SU-DHL-6 (cell line): ENCODE measurements around the gene MFSD1.

Source experiments
- H2AFZ ChIP-seq: fragments of 200-600 bp; sonication (generic); 2 replicates; pipeline ENCODE4 v1.6.1; 2014; ENCODE audit warnings: low read depth, mild to moderate bottlenecking, moderate library complexity, mixed read lengths, antibody characterized with exemption, low read length; ENCODE audit not compliant: severe bottlenecking
- H3F3A ChIP-seq: fragments of 200-600 bp; shearing (Covaris generic); 2 replicates; pipeline ENCODE4 v1.6.0; 2016; ENCODE audit warnings: antibody characterized with exemption, mild to moderate bottlenecking; ENCODE audit not compliant: insufficient read depth
- H3K27ac ChIP-seq: fragments of 200-600 bp; sonication (generic); 2 replicates; pipeline ENCODE4 v1.5.1; 2016; ENCODE audit warnings: low read depth, mild to moderate bottlenecking, low read length, moderate library complexity, mixed read lengths
- H3K27me3 ChIP-seq: fragments of 200-600 bp; sonication (generic), shearing (Covaris generic); 2 replicates; pipeline ENCODE4 v1.6.0; 2014; ENCODE audit warnings: mild to moderate bottlenecking, low read length
- H3K36me3 ChIP-seq: fragments of 200-600 bp; sonication (generic); 2 replicates; pipeline ENCODE4 v1.6.1; 2014; ENCODE audit warnings: mild to moderate bottlenecking, low read length, mixed read lengths
- H3K4me2 ChIP-seq: fragments of 300-600, 200-600 bp; shearing (Covaris generic), sonication (generic); 2 replicates; pipeline ENCODE4 v1.6.0; 2014; ENCODE audit warnings: low read length, low read depth, mild to moderate bottlenecking; ENCODE audit not compliant: poor library complexity, severe bottlenecking
- H3K4me3 ChIP-seq: fragments of 200-600 bp; sonication (generic); 2 replicates; pipeline ENCODE4 v1.5.1; 2014; ENCODE audit warnings: antibody characterized with exemption, low read length, mild to moderate bottlenecking, mixed read lengths; ENCODE audit not compliant: insufficient read depth, poor library complexity, severe bottlenecking
- H3K79me2 ChIP-seq: fragments of 200-600 bp; sonication (generic); 2 replicates; pipeline ENCODE4 v1.6.1; 2014; ENCODE audit warnings: mild to moderate bottlenecking, low read length, moderate library complexity; ENCODE audit not compliant: insufficient read depth
- H3K9ac ChIP-seq: fragments of 200-600 bp; sonication (generic); 2 replicates; pipeline ENCODE4 v1.7.0; 2014; ENCODE audit warnings: mild to moderate bottlenecking, low read length
- H3K9me2 ChIP-seq: fragments of 200-600 bp; sonication (generic); replicated peaks from 2 replicates; pipeline ENCODE4 v1.6.1; 2014; ENCODE audit warnings: low read length; ENCODE audit not compliant: insufficient read depth
- H3K9me3 ChIP-seq: fragments of 200-600 bp; sonication (generic); 2 replicates; pipeline ENCODE4 v1.6.1; 2014; ENCODE audit warnings: low read length, mixed read lengths; ENCODE audit not compliant: insufficient read depth
- H4K20me1 ChIP-seq: fragments of 200-600 bp; sonication (generic); 2 replicates; pipeline ENCODE4 v1.6.1; 2014; ENCODE audit warnings: low read depth, mild to moderate bottlenecking, antibody characterized with exemption, low read length, moderate library complexity, mixed read lengths
- EZH2phosphoT487 ChIP-seq: fragments of 200-600 bp; sonication (generic), shearing (Covaris generic); conservative IDR thresholded peaks from 2 replicates; pipeline ENCODE4 v1.6.1; 2018; ENCODE audit warnings: mild to moderate bottlenecking, antibody characterized with exemption, low read length, moderate library complexity, mixed read lengths
- TF ChIP-seq, protein P1 (sequence below): fragments of 200-600 bp; sonication (generic); IDR thresholded peaks from one replicate; pipeline ENCODE4 v1.5.1; 2017; ENCODE audit warnings: antibody characterized with exemption, mild to moderate bottlenecking, low read length, moderate library complexity; ENCODE audit not compliant: insufficient read depth, poor library complexity, severe bottlenecking

MFSD1 gene

DNA sequence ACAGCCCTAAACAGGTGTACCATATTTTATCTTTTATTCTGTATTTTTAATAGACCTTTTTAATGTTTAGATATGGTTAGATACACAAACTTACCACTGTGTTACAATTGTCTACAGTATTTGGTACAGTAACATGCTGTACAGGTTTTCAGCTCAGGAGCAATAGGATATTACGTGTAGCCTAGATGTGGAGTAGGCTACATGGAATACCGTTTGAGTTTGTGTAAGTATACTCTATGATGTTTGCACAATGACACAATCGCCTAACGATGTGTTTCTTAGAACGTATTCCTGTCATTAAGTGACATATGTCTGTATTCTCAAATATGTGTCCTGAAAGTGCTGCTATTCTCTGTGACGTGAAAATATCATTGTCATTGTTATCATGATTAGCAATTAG lies 62.6 kb downstream of the MFSD1 start:
- no peaks in the 10 kb centered on the region for H3K9me2 ChIP-seq
- H3K27ac ChIP-seq = no peak overlapping the region
- no peak overlapping the region for H2AFZ ChIP-seq
- no peaks in the 10 kb centered on the region for H3K79me2 ChIP-seq
- no peaks in the 10 kb centered on the region for H3K9me3 ChIP-seq
- H3K27me3 ChIP-seq = no peaks in the 10 kb centered on the region
- no peak overlapping the region for H3K9ac ChIP-seq
- H3K36me3 ChIP-seq = no peaks in the 10 kb centered on the region
- H3K4me2 ChIP-seq = no peak overlapping the region
- no peaks in the 10 kb centered on the region for H3F3A ChIP-seq
- TF ChIP-seq EZH2phosphoT487 = no peak
- TF ChIP-seq, protein P1, sequence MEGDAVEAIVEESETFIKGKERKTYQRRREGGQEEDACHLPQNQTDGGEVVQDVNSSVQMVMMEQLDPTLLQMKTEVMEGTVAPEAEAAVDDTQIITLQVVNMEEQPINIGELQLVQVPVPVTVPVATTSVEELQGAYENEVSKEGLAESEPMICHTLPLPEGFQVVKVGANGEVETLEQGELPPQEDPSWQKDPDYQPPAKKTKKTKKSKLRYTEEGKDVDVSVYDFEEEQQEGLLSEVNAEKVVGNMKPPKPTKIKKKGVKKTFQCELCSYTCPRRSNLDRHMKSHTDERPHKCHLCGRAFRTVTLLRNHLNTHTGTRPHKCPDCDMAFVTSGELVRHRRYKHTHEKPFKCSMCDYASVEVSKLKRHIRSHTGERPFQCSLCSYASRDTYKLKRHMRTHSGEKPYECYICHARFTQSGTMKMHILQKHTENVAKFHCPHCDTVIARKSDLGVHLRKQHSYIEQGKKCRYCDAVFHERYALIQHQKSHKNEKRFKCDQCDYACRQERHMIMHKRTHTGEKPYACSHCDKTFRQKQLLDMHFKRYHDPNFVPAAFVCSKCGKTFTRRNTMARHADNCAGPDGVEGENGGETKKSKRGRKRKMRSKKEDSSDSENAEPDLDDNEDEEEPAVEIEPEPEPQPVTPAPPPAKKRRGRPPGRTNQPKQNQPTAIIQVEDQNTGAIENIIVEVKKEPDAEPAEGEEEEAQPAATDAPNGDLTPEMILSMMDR = no peak
- no peak overlapping the region for H3K4me3 ChIP-seq
- no peaks in the 10 kb centered on the region for H4K20me1 ChIP-seq

DNA sequence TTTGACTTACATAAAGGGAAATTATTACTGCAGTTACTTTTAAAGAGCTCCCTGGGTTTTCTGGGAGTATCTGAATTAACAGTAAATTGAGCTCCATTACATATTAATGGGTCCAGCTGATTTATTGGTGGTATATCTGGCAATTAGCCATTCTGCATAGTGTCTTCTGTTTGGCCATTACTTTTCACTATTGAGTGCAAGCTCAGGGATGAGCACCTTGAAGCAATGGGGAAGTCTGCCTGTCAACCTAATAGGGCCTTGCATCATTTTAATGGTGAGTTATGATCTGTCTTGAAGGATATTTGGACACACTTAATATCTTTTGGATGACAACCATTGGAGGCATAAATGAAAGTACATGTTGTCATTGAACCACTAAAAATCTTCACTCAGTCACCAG lies 73.8 kb downstream of the MFSD1 start:
- Histone ChIP-seq H3K4me3 (no peak overlapping the region), H4K20me1 (no peaks in the 10 kb centered on the region), H3F3A (no peaks in the 10 kb centered on the region), H3K27me3 (no peaks in the 10 kb centered on the region), H3K9me3 (no peaks in the 10 kb centered on the region), H3K9me2 (no peaks in the 10 kb centered on the region), H3K79me2 (no peaks in the 10 kb centered on the region), H3K27ac (no peak overlapping the region), H3K36me3 (no peaks in the 10 kb centered on the region), H3K9ac (no peak overlapping the region), H3K4me2 (no peak overlapping the region), H2AFZ (no peak overlapping the region)
- no peak for TF ChIP-seq EZH2phosphoT487
- TF ChIP-seq, protein P1 = no peak
